ENCODE measurements around the gene TPM3.
"Not testable (repeated sequence)": the region's sequence is repeated elsewhere in the genome, so short reads cannot be mapped to it uniquely, and the experiment has no call there.

Gene TPM3

GRCh38 chr1:154191990-154192461 is at the start of gene TPM3:
Gene TPM3 (minus strand): TSS chr1:154192100. CDS start chr1:154192018, 82 bp downstream.
- DNase-seq = peak; percentile 34

DNA sequence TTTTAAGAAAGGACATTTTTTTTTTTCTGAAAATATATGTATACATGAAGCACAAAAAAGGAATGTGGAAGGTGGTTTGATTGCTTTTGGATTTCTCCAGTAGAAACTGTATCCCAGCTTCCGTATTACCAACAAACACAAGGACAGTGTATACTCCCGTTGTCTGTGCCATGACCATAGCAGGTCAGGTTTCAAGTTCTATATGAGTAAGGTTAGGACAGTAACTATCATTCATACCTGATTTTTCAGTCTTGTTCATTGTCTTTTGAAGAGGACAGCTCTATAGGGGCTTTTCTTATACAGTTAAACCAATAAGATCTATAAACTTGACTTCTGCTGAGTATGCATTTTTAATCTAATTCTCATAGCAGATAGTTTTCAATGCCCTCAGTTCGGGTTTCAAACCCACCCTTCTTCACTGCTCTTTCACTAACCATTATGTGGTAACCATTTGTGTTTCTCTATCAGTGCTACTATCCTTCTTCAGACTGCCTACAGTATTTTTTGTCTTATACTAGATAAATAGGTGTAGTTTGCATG is 48.5 kb upstream of the TPM3 start:
- DNase-seq = no peak

GRCh38 chr1:154239491-154239890 is 47.6 kb upstream of the TPM3 start:
- no peak for DNase-seq

DNA sequence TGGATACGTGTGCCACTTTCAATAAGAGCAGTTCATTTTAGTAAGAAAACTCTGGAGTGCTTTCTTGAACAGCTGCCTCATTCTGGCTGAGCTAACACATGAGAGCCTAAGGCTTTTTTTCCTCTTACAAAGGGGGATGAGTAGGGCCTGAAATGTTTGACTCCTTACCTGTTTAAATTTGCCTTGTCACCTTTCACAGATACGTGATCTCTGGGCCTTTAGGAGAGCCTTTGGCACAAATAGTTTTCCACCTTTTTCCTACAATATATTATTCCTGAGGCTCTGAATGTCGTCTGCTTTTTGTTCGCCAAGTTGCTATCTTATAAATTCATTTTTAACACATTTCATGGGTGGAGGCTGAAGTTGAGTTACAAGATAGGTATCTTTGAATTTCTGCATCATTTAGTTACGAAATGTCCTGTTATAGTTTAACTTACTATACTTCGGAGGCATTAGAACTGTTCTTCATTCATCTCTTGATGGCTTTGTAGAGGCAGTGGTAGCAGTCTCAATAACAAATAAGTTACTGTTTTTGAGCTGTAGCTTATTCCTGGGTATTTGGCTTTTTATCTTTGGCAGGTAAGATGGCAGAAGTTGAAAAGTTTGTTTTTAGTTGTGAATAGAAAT is 46.1 kb upstream of the TPM3 start:
- DNase-seq = no peak

GRCh38 chr1:154237435-154237834 is 45.5 kb upstream of the TPM3 start:
- no peak for DNase-seq

- DNase-seq = no peak
Measured at GRCh38 chr1:154236855-154237254, 45.0 kb upstream of the TPM3 start.

DNA sequence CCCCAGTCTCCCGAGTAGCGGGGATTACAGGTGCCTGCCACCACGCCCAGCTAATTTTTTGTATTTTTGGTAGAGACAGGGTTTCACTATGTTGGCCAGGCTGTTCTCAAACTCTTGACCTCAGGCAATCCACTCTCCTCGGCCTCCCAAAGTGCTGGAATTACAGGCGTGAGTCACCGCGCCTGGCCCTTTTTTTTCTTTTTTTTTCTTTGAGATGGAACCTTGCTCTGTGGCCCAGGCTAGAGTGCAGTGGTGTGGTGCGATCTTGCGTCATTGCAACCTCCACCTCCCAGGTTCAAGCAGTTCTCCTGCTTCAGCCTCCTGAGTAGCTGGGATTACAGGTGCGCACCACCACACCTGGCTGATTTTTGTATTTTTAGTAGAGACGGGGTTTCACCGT is 41.2 kb upstream of the TPM3 start:
- DNase-seq = not testable (repeated sequence)

DNA sequence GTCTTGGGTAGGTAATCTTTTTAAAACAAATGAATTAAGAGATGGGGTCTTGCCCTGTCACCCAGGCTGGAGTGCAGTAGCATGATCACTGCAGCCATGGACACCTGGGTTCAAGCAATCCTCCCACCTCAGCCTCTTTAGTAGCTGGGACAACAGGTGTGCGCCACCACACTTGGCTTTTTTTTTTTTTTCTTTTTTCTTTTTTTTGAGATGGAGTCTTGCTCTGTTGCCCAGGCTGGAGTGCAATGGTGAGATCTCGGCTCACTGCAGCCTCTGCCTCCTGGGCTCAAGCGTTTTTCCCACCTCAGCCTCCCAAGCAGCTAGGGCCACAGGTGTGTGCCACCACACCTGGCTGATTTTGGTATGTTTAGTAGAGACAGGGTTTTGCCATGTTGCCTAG is 39.2 kb upstream of the TPM3 start:
- DNase-seq = not testable (repeated sequence)

DNA sequence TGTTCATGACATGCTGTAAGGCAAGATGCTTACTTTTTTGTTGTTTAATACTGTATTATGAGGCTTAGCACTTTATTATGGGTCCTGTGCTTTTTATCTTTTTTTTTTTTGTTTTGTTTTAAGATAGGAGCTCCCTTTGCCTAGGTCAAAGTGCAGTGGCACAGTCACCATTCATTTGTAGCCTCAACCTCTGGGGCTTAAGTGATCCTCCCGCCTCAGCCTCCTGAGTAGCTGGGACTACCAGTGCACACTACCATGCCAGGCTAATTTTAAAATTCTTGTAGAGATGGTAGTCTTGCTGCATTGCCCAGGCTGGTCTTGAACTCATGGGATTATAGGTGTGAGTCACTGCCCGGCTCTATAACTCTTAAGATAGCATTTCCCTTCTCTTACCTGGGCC is 33.5 kb upstream of the TPM3 start:
- DNase-seq = no peak

GRCh38 chr1:154223621-154224020 is 31.7 kb upstream of the TPM3 start:
- DNase-seq = no peak

DNA sequence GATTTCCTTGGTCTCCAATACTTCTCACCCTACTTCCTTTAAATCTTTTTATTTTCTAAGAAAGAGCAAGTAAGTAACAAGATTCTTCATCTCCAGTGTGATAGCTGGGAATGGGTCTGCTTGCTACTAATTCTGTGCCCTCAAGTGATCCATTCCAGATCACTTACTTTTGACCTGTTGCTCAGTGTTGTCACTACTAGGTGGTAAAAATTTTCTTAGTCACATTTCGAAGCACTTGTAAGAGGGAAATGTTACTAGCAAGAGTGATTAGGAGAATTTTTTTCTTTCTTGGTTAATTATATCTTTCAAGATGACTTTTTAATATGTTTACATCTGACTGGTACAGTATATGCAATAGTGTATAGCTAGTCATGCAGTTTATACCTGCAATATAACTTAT is 31.0 kb upstream of the TPM3 start:
- no peak for DNase-seq

GRCh38 chr1:154222518-154222917 is 30.6 kb upstream of the TPM3 start:
- DNase-seq = no peak

GRCh38 chr1:154221278-154222001 is 29.5 kb upstream of the TPM3 start:
- DNase-seq = peak; percentile 29

DNA sequence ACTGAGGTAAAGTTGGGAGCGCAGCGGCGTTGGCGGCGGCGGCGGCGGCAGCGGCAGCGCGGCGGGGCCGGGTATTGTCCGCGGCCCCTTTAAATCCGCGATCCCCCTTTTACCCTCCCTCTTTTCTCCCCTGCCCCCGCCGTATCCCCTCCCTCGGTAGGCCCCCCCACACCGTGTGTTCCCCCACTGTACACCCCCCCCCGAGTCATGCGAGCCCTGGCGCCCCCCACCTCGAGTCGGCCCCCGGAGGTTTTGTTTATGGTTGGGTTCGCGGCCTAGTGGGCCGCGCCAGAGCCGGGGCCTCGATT is 29.0 kb upstream of the TPM3 start:
- no peak for DNase-seq

DNA sequence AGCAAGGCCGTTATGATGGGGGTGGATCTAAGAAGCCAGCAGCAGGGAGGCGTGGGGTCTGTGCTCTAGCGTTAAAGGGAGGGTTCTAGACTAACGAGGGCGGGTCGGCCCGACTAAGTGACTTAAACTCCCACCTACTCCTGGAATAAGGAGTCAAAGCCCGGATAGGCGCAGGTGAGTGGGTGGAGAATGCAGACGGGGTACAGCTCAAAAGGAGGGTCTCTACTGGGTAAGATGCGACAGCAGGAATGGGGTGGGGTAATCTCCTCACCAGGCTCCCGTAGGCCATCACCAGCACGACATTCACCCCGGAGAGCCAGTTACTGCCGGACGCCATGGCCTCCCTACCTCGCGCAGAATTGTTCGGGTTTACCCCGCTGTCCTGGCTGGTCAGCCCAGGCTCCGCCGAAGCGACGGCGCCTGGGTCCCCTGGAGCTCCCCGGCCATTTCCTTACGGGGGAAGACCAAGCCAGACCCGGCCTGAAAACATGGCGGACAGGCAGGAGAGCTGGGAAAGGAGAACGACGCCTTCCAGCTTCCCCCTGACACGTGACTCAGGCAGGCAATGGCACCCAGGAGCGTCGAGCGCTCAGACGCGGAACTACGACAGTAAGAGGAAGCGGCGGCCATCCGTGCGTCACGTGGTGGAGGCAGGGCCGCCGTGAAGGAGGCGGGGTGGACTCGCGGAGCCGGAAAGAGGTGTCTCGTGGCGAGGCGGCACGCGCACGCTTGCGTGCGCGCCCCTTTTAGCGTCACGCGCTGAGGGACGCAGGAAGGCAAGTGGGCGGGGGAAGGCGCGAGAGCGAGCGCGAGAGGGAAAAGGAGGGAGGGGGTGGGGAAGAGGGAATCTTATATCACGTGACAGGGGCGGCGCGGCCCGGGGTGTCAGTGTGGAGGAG is 28.4 kb upstream of the TPM3 start, which contains the start of gene UBAP2L:
Gene UBAP2L (plus strand): TSS at position 885 of the 899 bp plus-strand sequence. CDS start 4,169 bp downstream, outside the sequence.
- peak; percentile 99 for DNase-seq

GRCh38 chr1:154219541-154219940 is 27.6 kb upstream of the TPM3 start:
- DNase-seq = no peak

GRCh38 chr1:154218545-154218944 is 26.6 kb upstream of the TPM3 start:
- no peak for DNase-seq

DNA sequence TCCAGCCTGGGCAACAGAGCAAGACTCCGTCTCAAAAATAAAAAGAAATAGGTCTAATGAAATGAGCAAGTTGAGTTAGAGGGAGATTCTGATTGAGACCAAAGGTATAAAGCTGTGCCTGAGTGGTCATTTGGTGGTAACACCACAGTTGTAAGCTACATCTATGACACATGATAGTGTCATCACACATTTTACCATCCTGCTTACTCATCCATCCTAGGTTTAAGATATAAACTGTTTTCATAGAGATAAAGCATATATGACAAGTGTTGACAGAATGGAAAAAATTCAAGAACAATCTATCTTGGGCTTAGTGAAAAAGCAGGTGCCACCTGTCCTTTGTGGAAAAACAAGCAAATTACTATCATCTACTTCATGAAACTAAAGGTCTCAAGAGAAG is 21.4 kb upstream of the TPM3 start:
- no peak for DNase-seq

DNA sequence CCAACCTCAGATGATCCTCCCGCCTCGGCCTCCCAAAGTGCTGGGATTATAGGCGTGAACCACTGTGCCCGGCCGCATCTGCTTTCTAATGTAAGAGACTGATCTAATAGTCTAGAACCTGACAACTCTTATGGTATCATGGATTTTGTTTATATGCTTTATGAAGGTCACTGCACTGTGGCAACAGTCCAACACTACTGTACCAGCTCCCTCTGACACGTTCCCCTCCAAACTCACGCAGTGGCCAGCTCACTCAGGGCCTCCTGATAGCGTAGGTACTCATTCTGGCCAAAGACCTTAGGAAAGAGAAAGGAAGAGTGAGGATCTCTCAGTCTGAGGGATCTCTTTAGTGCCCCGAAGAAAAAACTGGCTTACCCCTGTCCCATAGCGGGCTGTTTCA is 20.2 kb upstream of the TPM3 start:
- no peak for DNase-seq

GRCh38 chr1:154208677-154209388 is 16.9 kb upstream of the TPM3 start:
- DNase-seq = no peak

DNA sequence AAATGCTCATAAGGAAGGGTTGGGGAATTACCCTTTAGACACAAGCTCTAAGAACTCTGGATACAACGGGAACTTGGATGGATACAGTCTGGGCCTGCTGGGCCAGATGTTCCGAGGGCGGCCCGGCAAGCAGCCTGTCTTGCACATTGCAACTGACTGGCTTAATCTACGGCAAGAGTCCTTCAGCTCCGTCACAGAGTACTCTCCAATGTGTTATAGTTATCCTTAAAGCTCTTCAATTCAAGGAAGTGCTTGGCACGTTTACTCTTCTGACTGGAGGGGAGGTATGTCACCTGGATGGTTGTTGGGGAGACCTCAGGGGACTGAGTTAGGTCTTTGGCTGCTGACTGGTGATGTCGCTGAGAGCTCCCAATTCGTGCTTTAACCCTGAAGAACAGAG is 15.4 kb upstream of the TPM3 start:
- DNase-seq = no peak

GRCh38 chr1:154206196-154206595 is 14.3 kb upstream of the TPM3 start, which contains the start of gene CFAP141:
Gene CFAP141 (minus strand): TSS chr1:154206333. CDS start chr1:154206307, 26 bp downstream.
- DNase-seq = peak; percentile 16
